Loucy (cell line): ENCODE data around the gene AFTPH.

Source experiments
- H2AFZ ChIP-seq: fragments of 200-600 bp; sonication (generic); 2 replicates; pipeline ENCODE4 v1.6.0; 2016; ENCODE audit warnings: antibody characterized with exemption, mild to moderate bottlenecking, low read length, moderate library complexity
- H3F3A ChIP-seq: fragments of 200-600 bp; 2 replicates; pipeline ENCODE4 v1.6.0; 2016; ENCODE audit warnings: antibody characterized with exemption, low read depth, mild to moderate bottlenecking
- H3K27me3 ChIP-seq: fragments of 200-600 bp; sonication (generic); 2 replicates; pipeline ENCODE4 v1.6.1; 2014; ENCODE audit warnings: low read length, mild to moderate bottlenecking; ENCODE audit not compliant: insufficient read depth, poor library complexity, severe bottlenecking
- H3K36me3 ChIP-seq: fragments of 200-600 bp; sonication (generic); 2 replicates; pipeline ENCODE4 v1.6.1; 2016; ENCODE audit warnings: low read length; ENCODE audit not compliant: insufficient read depth
- H3K4me1 ChIP-seq: fragments of 200-600 bp; sonication (generic); 2 replicates; pipeline ENCODE4 v1.5.1; 2014; ENCODE audit warnings: low read length, mild to moderate bottlenecking; ENCODE audit not compliant: insufficient read depth, poor library complexity, severe bottlenecking
- H3K4me2 ChIP-seq: fragments of 200-600 bp; sonication (generic); 2 replicates; pipeline ENCODE4 v1.6.0; 2014; ENCODE audit warnings: antibody characterized with exemption, low read length, low read depth, mild to moderate bottlenecking; ENCODE audit not compliant: poor library complexity, severe bottlenecking
- H3K4me3 ChIP-seq: fragments of 200-600 bp; sonication (generic); 2 replicates; pipeline ENCODE4 v1.5.1; 2014; ENCODE audit warnings: low read length, mild to moderate bottlenecking, mixed read lengths; ENCODE audit not compliant: poor library complexity, severe bottlenecking
- H3K79me2 ChIP-seq: fragments of 200-600 bp; sonication (generic); 2 replicates; pipeline ENCODE4 v1.6.1; 2014; ENCODE audit warnings: low read length; ENCODE audit not compliant: insufficient read depth
- H3K9ac ChIP-seq: fragments of 200-600 bp; sonication (generic); 2 replicates; pipeline ENCODE4 v1.6.0; 2014; ENCODE audit warnings: mild to moderate bottlenecking, low read depth, low read length, moderate library complexity; ENCODE audit not compliant: poor library complexity, severe bottlenecking
- H3K9me2 ChIP-seq: fragments of 200-600 bp; sonication (generic); replicated peaks from 2 replicates; pipeline ENCODE4 v1.6.1; 2016; ENCODE audit warnings: low read depth, low read length, mixed read lengths
- H3K9me3 ChIP-seq: fragments of 200-600 bp; sonication (generic); 2 replicates; pipeline ENCODE4 v1.6.1; 2014; ENCODE audit warnings: mild to moderate bottlenecking, antibody characterized with exemption, low read length, low read depth; ENCODE audit not compliant: insufficient read depth
- H4K20me1 ChIP-seq: fragments of 200-600 bp; sonication (generic); 2 replicates; pipeline ENCODE4 v1.6.0; 2014; ENCODE audit warnings: antibody characterized with exemption, low read length, mild to moderate bottlenecking; ENCODE audit not compliant: insufficient read depth, poor library complexity, severe bottlenecking
- CTCF ChIP-seq: fragments of 200-600 bp; sonication (generic); conservative IDR thresholded peaks from 2 replicates; pipeline ENCODE4 v1.5.1; 2014; ENCODE audit warnings: mild to moderate bottlenecking, antibody characterized with exemption, low read length
- EZH2phosphoT487 ChIP-seq: fragments of 200-600 bp; IDR thresholded peaks from 2 replicates; pipeline ENCODE4 v1.6.1; 2018; ENCODE audit warnings: antibody characterized with exemption, mild to moderate bottlenecking, moderate library complexity, borderline replicate concordance

AFTPH gene

DNA sequence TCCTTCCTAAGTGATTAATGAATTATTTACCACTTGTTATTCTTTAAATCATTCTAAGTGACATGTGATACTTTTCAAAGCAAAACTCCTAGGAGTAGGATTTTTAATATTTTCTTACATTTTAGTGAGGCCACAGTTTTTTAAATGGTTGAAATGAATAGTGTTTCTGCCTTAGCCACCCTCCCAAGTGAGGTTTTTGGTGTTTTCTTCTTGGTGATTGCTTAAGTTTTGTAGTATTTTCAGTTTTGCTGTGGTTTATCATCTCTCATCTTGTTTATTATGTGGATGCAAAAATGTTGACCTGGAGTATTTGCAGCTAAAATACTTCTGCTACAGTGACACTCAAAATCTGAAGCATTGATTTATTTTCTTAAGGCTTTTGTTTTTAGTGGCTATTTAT is 9.8 kb downstream of the AFTPH start:
- TF ChIP-seq CTCF = no peak
- TF ChIP-seq EZH2phosphoT487 = no peak
- H4K20me1 ChIP-seq = peaks cover 40% of the 10 kb centered on the region
- peak overlapping the region; percentile 100 for H3K4me2 ChIP-seq
- H2AFZ ChIP-seq = no peak overlapping the region
- H3K9ac ChIP-seq = no peak overlapping the region
- H3K9me3 ChIP-seq = no peaks in the 10 kb centered on the region
- no peaks in the 10 kb centered on the region for H3K27me3 ChIP-seq
- H3F3A ChIP-seq = peaks cover 5% of the 10 kb centered on the region
- H3K4me1 ChIP-seq = peaks cover 51% of the 10 kb centered on the region
- H3K9me2 ChIP-seq = no peaks in the 10 kb centered on the region
- H3K79me2 ChIP-seq = peaks cover 92% of the 10 kb centered on the region
- no peak overlapping the region for H3K4me3 ChIP-seq
- no peaks in the 10 kb centered on the region for H3K36me3 ChIP-seq

GRCh38 chr2:64534363-64534762 is 10.2 kb downstream of the AFTPH start:
- Histone ChIP-seq H2AFZ (no peak overlapping the region), H3F3A (peaks cover 1% of the 10 kb centered on the region; the same call in 1 of the 2 replicates), H3K4me2 (peak overlapping the region; percentile 100), H3K79me2 (peaks cover 96% of the 10 kb centered on the region), H3K4me3 (no peak overlapping the region), H3K27me3 (no peaks in the 10 kb centered on the region), H3K9me3 (no peaks in the 10 kb centered on the region), H3K36me3 (no peaks in the 10 kb centered on the region), H3K9me2 (no peaks in the 10 kb centered on the region), H3K4me1 (peaks cover 47% of the 10 kb centered on the region), H4K20me1 (peaks cover 38% of the 10 kb centered on the region), H3K9ac (no peak overlapping the region)
- TF ChIP-seq EZH2phosphoT487 = no peak
- TF ChIP-seq CTCF = no peak

- no peaks in the 10 kb centered on the region for H3K36me3 ChIP-seq
- H4K20me1 ChIP-seq = peaks cover 31% of the 10 kb centered on the region
- H3K27me3 ChIP-seq = no peaks in the 10 kb centered on the region
- H3F3A ChIP-seq = no peaks in the 10 kb centered on the region
- peaks cover 41% of the 10 kb centered on the region for H3K4me1 ChIP-seq
- H3K79me2 ChIP-seq = peaks cover 96% of the 10 kb centered on the region
- no peak overlapping the region for H3K9ac ChIP-seq
- H2AFZ ChIP-seq = no peak overlapping the region
- no peaks in the 10 kb centered on the region for H3K9me2 ChIP-seq
- H3K4me3 ChIP-seq = no peak overlapping the region
- H3K4me2 ChIP-seq = no peak overlapping the region
- H3K9me3 ChIP-seq = no peaks in the 10 kb centered on the region
- TF ChIP-seq CTCF (no peak), EZH2phosphoT487 (no peak)
Measured at GRCh38 chr2:64535024-64535423, 10.9 kb downstream of the AFTPH start.
